Pancreas (tissue), 10 donors: ENCODE measurements around the gene NCBP2. TPM values are rescaled to one million over a fixed set of nuclear protein-coding genes. Genes with fewer than 3 reads are reported as not detected.

Experiments
- ATAC-seq, 4 donors: fragments of 200-7000 bp; cut with Tn5 transposase; one replicate each; pipeline versions ENCODE4 v1.8.0 to v1.9.1; 2020; ENCODE audit warnings: mild to moderate bottlenecking in 4 of 4, moderate library complexity in 4 of 4
- DNase-seq, 6 donors: peaks; one replicate each; pipeline ENCODE4 v3.0.0-alpha.2; 2020
- FAIRE-seq: peaks from 2 replicates; lab custom pipeline; 2012; peaks lifted over from hg19 to GRCh38; lab: Jason Lieb, UNC
- H3K27ac ChIP-seq, 4 donors: fragments of 200-600 bp; sonication (generic); 1 replicate in 3 of 4; 2 replicates in 1 of 4; pipeline versions ENCODE4 v1.5.0 to v1.8.0; 2020
- H3K27me3 ChIP-seq, 4 donors: fragments of 200-600 bp; one replicate each; pipeline ENCODE4 v1.8.0; 2021
- H3K36me3 ChIP-seq, 3 donors: fragments of 200-600 bp; sonication (generic) in 1 of 3; one replicate each; pipeline versions ENCODE4 v1.5.0 to v1.8.0; 2020 to 2021
- H3K4me1 ChIP-seq, 3 donors: fragments of 200-600 bp; one replicate each; pipeline ENCODE4 v1.8.0; 2021
- H3K4me3 ChIP-seq, 4 donors: fragments of 200-600 bp; sonication (generic) in 2 of 4; one replicate each; pipeline versions ENCODE4 v1.5.0 to v1.8.0; 2020 to 2021
- H3K9me3 ChIP-seq, 4 donors: fragments of 200-600 bp; one replicate each; pipeline ENCODE4 v1.8.0; 2021
- CTCF ChIP-seq, 4 donors: fragments of 200-600 bp; sonication (generic) in 3 of 4; IDR thresholded peaks; one replicate each; pipeline versions ENCODE4 v1.5.0 to v1.8.0; 2021; ENCODE audit warnings: antibody characterized with exemption in 4 of 4
- WGBS, 2 donors: extraction: QIAGEN DNeasy Blood & Tissue Kit; methylation state at CpG; one replicate each; pipeline ENCODE4 v1.1.7; 2013; 5-methylcytosine and 5-hydroxymethylcytosine counted together
- intact Hi-C, 3 donors: fragments of 100-400 bp; cut with DNase I; formaldehyde crosslinking; loops; one replicate each; pipeline versions ENCODE4 v1.11.1 to v1.14.2; 2022
- polyA plus RNA-seq, 2 donors: library from polyadenylated mRNA; stranded (reverse); fragments of 200-250 nt; gene quantifications; one replicate each; pipeline ENCODE4 v1.2.3, GENCODE V29; 2013
- total RNA-seq, 6 donors: library from RNA; stranded (reverse); fragmentation: NEBNext Ultra II Directional in 4 of 6; extraction: Animal tissue kit (Norgen Biotek cat#: 25700) in 4 of 6; gene quantifications; one replicate each; pipeline versions ENCODE4 v1.2.1 to v1.2.4, GENCODE V29; 2021 to 2023
- donor health status: healthy with polysubstance abuse.
- donor health status: DM: no; HTN: no; CAD: no; lungs with moderate emphysema.
- donor health status: DM: no; HTN: no; CAD: no.
- donor health status: control.
- donor health status: control.
- donor health status: Bipolar disorder and iron deficiency.
- donor health status: DM: yes; HTN: yes; CAD: no.
- donor health status: DM: no; HTN: no; CAD: no.
- donor health status: DM: no; HTN: no; CAD: no.
- donor health status: DM: yes; HTN: yes; CAD: no.

NCBP2 gene
- total and polyA plus RNA-seq, 8 donors = 11.7 to 30.1 (median 19.3) TPM

DNA sequence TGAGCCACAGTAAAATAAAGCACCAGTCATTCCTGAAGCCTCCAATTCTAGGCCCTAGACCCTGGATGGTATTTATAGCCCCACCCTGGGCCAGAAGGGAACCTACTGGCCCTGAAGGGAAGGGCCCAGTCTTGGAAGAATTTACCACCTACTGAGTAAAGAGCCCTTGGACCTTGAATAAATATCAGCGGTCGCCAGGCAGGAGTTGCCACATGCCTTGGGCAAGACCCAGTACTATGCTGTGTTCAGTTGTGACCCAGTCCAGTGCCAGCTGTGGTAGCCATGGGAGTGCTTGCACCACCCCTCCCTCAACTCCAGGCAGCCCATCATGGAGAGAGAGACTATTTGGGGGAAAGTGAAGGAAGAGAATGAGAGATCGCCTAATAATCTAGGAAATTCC is 27.0 kb downstream of the NCBP2 start:
- WGBS, 2 donors = 97 to 98% methylated on average over 3 of the region's 3 CpGs
- intact Hi-C loops = no loop called here
- ATAC-seq = no peak
- no peaks in the 10 kb centered on the region for H3K36me3 ChIP-seq
- H3K4me1 ChIP-seq = no peaks in the 10 kb centered on the region
- no peaks in the 10 kb centered on the region for H3K9me3 ChIP-seq
- no peak overlapping the region for H3K4me3 ChIP-seq
- no peak overlapping the region for H3K27ac ChIP-seq
- no peak for DNase-seq
- H3K27me3 ChIP-seq = no peaks in the 10 kb centered on the region
- TF ChIP-seq CTCF (IDR thresholded peaks at IDR 0.05) = no peak
- FAIRE-seq = no peak

GRCh38 chr3:196914866-196915265 is 27.5 kb downstream of the NCBP2 start:
- intact Hi-C loops = no loop called here
- 96% methylated on average over 4 of the region's 4 CpGs for WGBS, 2 donors
- H3K36me3 ChIP-seq = no peaks in the 10 kb centered on the region
- ATAC-seq (no peak), FAIRE-seq (no peak), DNase-seq (no peak)
- H3K9me3 ChIP-seq = no peaks in the 10 kb centered on the region
- H3K4me1 ChIP-seq = no peaks in the 10 kb centered on the region
- no peak overlapping the region for H3K4me3 ChIP-seq
- H3K27me3 ChIP-seq = no peaks in the 10 kb centered on the region
- no peak overlapping the region for H3K27ac ChIP-seq
- TF ChIP-seq CTCF (IDR thresholded peaks at IDR 0.05) = no peak

- peaks cover 0 to 46% (median 8%) of the 10 kb centered on the region in 3 donors for H3K36me3 ChIP-seq
- intact Hi-C loops = no loop called here
- no peak for DNase-seq
Measured at GRCh38 chr3:196903740-196904139, 38.6 kb downstream of the NCBP2 start.

GRCh38 chr3:196902296-196902695 is 40.0 kb downstream of the NCBP2 start:
- 84 to 89% methylated on average over 1 of the region's 1 CpG for WGBS, 2 donors
- FAIRE-seq = no peak

More at GRCh38 chr3:196903740-196904139, 38.6 kb downstream of the NCBP2 start:
- FAIRE-seq (no peak), ATAC-seq (no peak)
- no peak for TF ChIP-seq CTCF (IDR thresholded peaks at IDR 0.05)
- H3K9me3 ChIP-seq = no peaks in the 10 kb centered on the region
- H3K4me1 ChIP-seq = no peaks in the 10 kb centered on the region
- no peak overlapping the region for H3K4me3 ChIP-seq
- H3K27me3 ChIP-seq = no peaks in the 10 kb centered on the region
- 97 to 100% methylated on average over 2 of the region's 2 CpGs for WGBS, 2 donors
- H3K27ac ChIP-seq = no peak overlapping the region

More at GRCh38 chr3:196902296-196902695, 40.0 kb downstream of the NCBP2 start:
- intact Hi-C loops = no loop called here
- DNase-seq (no peak), ATAC-seq (no peak)
- Histone ChIP-seq H3K4me1 (no peaks in the 10 kb centered on the region), H3K27me3 (no peaks in the 10 kb centered on the region), H3K27ac (no peak overlapping the region), H3K4me3 (no peak overlapping the region), H3K9me3 (no peaks in the 10 kb centered on the region), H3K36me3 (peaks cover 0 to 46% (median 8%) of the 10 kb centered on the region in 3 donors)
- no peak for TF ChIP-seq CTCF (IDR thresholded peaks at IDR 0.05)
